ENCODE results near the gene CNOT3. TPM values are rescaled to one million over a fixed set of nuclear protein-coding genes. Genes with fewer than 3 reads are reported as not detected.

The CNOT3 gene
- total RNA-seq, 1 experiment from 2014 or later = 91.2 TPM

DNA sequence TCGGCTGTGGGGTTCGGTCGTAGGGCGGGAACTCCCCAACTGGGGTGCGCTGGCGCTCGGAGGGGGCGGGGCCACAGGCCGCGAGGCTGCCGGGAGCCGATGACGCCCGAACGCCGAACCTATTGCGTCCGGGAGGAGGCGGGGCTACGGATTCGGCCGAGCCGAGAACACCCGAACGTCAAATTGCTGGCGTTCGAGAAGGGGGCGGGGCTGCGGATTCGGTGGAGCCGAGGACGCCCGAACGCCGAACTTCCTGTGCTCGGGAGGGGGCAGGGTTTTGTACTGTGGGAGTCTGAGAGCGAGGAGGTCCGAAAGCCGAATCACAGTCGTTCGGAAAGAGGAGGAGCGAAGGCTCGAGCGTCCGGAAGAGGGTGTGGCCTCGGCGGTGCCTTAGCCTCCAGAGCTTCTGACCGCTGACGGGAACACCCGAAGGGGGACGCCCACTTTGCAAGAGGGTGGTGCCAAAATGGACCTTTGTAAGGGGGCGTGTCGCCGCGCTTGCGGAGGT lies 53.0 kb downstream of the CNOT3 start:
- peaks cover 13 to 29% of the 10 kb centered on the region in 2 experiments for H3K4me1 Mint-ChIP-seq
- peaks cover 3% of the 10 kb centered on the region; the same call in 1 of the 2 replicates for H3K4me1 ChIP-seq (ENCODE audit: insufficient read depth, low read length)
- peak overlapping the region; percentile 36 for H4K5ac ChIP-seq (ENCODE audit: insufficient read length, low read depth, low read length)
- peak overlapping the region; percentile 94 for H3K18ac ChIP-seq (ENCODE audit: insufficient read length, low read depth, low read length)
- H2BK120ac ChIP-seq (ENCODE audit: low read depth, low read length, poor library complexity, severe bottlenecking) = no peak overlapping the region
- H4K20me1 ChIP-seq (ENCODE audit: control insufficient read depth, insufficient read depth, insufficient read length) = peaks cover 3% of the 10 kb centered on the region
- peak overlapping the region; percentile 82 for H3K9ac ChIP-seq (ENCODE audit: extremely low read depth, insufficient read length, low read length)
- no peak overlapping the region for H3K4ac ChIP-seq (ENCODE audit: low read depth, low read length)
- H3K4me3 Mint-ChIP-seq = peak overlapping the region; percentile 87 to 93
- no peak overlapping the region for H2AK5ac ChIP-seq (ENCODE audit: insufficient read length, low read length)
- peaks cover 29 to 56% (median 55%) of the 10 kb centered on the region in 3 experiments for H3K36me3 Mint-ChIP-seq (ENCODE audit: insufficient read depth in 1 of 3, low read depth in 3 of 3)
- peak overlapping the region; percentile 42 for H2BK5ac ChIP-seq (ENCODE audit: insufficient read length, low read length)
- H3K56ac ChIP-seq (ENCODE audit: insufficient read length, low read depth, low read length) = no peak overlapping the region
- H3K23ac ChIP-seq (ENCODE audit: insufficient read length, low read depth, low read length) = no peak overlapping the region
- H2BK20ac ChIP-seq (ENCODE audit: low read depth, low read length, poor library complexity, severe bottlenecking) = no peak overlapping the region
- DNase-seq = peak; percentile 98
- peaks cover 11% of the 10 kb centered on the region for H3K23me2 ChIP-seq (ENCODE audit: insufficient read length, low read depth, low read length, poor library complexity, severe bottlenecking)
- H4K91ac ChIP-seq (ENCODE audit: insufficient read length, low read depth, low read length) = no peak overlapping the region
- peak overlapping the region; percentile 94 for H3K14ac ChIP-seq (ENCODE audit: insufficient read depth, low read length)
- H2BK12ac ChIP-seq (ENCODE audit: insufficient read length, low read depth, low read length) = no peak overlapping the region
- H3T11ph ChIP-seq (ENCODE audit: low read length) = no peak overlapping the region
- peak overlapping the region; percentile 80 for H3K27ac ChIP-seq (ENCODE audit: insufficient read length, low read depth, low read length)
- no peak overlapping the region for H4K8ac ChIP-seq (replicated peaks; ENCODE audit: insufficient read length, low read depth, low read length)
- no peaks in the 10 kb centered on the region for H3K27me3 ChIP-seq (ENCODE audit: insufficient read depth, low read length)
- TF ChIP-seq, protein P1, sequence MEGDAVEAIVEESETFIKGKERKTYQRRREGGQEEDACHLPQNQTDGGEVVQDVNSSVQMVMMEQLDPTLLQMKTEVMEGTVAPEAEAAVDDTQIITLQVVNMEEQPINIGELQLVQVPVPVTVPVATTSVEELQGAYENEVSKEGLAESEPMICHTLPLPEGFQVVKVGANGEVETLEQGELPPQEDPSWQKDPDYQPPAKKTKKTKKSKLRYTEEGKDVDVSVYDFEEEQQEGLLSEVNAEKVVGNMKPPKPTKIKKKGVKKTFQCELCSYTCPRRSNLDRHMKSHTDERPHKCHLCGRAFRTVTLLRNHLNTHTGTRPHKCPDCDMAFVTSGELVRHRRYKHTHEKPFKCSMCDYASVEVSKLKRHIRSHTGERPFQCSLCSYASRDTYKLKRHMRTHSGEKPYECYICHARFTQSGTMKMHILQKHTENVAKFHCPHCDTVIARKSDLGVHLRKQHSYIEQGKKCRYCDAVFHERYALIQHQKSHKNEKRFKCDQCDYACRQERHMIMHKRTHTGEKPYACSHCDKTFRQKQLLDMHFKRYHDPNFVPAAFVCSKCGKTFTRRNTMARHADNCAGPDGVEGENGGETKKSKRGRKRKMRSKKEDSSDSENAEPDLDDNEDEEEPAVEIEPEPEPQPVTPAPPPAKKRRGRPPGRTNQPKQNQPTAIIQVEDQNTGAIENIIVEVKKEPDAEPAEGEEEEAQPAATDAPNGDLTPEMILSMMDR (conservative IDR thresholded peaks at IDR 0.05) = no peak
- H3K9me3 ChIP-seq (ENCODE audit: control insufficient read depth, low read depth, low read length) = no peaks in the 10 kb centered on the region
- no peak overlapping the region for H2AFZ ChIP-seq (ENCODE audit: low read length)
- H3K27me3 Mint-ChIP-seq (ENCODE audit: low read depth) = no peaks in the 10 kb centered on the region
- WGBS (ENCODE audit: extremely low coverage, insufficient read length, low lambda C conversion rate) = no CpG with 5 or more reads among the region's 56 CpGs
- peak overlapping the region; percentile 100 for H3K27ac Mint-ChIP-seq
- H3K79me2 ChIP-seq (ENCODE audit: insufficient read depth, low read length) = no peaks in the 10 kb centered on the region
- no peak overlapping the region for H2BK15ac ChIP-seq (ENCODE audit: low read depth, low read length)
- H3K79me1 ChIP-seq (ENCODE audit: insufficient read depth, low read depth, low read length, poor library complexity, severe bottlenecking) = no peaks in the 10 kb centered on the region
- H3K4me2 ChIP-seq (ENCODE audit: insufficient read depth, insufficient read length, low read length) = peak overlapping the region; percentile 89
- no peaks in the 10 kb centered on the region for H3K9me3 Mint-ChIP-seq

All from H9 (cell line).